AG09319 (cell line): Measurements from ENCODE around the gene RRH.
"Not testable (repeated sequence)": the region's sequence is repeated elsewhere in the genome, so short reads cannot be mapped to it uniquely, and the experiment has no call there.

Experiments
- DNase-seq: peaks from one replicate; pipeline ENCODE4 v3.0.0-alpha.2; 2010; ENCODE audit warnings: low read depth; ENCODE audit errors: extremely low read depth
- TF ChIP-seq, protein P1 (sequence below): IDR thresholded peaks from 2 replicates; pipeline ENCODE4 v1.5.1; 2011; ENCODE audit warnings: low read depth, mild to moderate bottlenecking, inconsistent platforms, low read length, moderate library complexity

Gene RRH

DNA sequence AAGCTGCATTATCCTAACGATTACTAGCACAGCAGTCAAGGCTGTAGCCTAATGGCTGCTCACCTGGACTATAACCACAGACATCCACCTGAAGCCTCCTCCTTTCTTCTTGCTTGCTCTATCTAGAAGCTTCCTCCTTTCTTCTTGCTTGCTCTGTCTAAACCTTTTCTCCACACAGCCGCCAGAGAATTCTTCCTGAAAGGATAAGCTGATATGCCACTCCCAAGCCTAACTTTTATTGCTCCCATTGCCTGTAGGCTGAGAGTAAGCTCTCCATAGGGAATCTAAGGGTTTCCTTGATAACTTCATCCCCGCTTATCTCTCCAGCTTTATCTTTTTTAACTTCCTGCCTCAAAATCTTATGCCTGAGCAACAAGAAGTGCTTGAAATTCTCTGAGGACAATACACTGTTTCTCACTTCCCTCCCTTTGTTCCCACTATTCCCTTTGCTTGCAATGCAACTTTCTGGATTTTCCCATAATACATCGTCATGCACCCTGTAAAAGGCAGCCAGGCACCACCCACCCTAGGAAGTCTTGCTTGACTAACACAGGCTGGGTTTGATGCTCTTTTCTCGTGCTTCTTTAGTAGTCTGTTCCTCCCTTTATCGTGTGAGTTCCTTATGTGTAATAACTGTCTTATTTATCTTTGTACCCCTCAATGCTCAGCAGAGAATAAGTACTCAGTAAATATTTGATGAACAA is 18.8 kb downstream of the RRH start:
- no peak for DNase-seq
- TF ChIP-seq, protein P1, sequence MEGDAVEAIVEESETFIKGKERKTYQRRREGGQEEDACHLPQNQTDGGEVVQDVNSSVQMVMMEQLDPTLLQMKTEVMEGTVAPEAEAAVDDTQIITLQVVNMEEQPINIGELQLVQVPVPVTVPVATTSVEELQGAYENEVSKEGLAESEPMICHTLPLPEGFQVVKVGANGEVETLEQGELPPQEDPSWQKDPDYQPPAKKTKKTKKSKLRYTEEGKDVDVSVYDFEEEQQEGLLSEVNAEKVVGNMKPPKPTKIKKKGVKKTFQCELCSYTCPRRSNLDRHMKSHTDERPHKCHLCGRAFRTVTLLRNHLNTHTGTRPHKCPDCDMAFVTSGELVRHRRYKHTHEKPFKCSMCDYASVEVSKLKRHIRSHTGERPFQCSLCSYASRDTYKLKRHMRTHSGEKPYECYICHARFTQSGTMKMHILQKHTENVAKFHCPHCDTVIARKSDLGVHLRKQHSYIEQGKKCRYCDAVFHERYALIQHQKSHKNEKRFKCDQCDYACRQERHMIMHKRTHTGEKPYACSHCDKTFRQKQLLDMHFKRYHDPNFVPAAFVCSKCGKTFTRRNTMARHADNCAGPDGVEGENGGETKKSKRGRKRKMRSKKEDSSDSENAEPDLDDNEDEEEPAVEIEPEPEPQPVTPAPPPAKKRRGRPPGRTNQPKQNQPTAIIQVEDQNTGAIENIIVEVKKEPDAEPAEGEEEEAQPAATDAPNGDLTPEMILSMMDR, result no peak

DNA sequence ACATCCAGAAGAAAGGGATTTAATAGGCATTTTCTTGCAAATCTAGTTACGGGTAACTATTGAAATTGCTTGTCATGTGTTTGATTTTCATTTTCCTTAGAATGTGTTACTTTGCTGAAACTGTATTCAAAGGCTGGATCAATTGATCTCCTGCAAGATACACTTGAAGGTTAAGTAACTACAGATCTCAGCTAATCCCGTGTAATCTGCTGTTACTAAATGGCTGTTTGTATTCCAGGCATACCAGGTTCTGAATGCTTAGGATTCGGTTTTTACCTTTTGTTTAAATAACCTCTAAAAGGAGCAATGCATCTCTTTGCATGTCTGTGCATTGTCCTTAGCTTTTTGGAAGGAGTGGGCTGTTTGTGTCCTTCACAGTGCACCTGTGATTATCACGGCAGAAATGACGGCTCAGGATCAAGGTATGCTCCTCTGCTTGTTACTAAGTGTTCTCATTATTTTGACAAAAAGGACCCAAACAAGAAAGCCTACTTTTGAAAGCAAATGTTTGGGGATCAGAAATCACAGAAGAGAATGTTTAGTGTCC is 20.2 kb downstream of the RRH start, which contains the start of gene LRIT3:
Gene LRIT3 (plus strand): TSS at position 212 of the 547 bp plus-strand sequence. CDS start 95 bp downstream, at position 307.
- DNase-seq, result no peak
- TF ChIP-seq, protein P1, result no peak

DNA sequence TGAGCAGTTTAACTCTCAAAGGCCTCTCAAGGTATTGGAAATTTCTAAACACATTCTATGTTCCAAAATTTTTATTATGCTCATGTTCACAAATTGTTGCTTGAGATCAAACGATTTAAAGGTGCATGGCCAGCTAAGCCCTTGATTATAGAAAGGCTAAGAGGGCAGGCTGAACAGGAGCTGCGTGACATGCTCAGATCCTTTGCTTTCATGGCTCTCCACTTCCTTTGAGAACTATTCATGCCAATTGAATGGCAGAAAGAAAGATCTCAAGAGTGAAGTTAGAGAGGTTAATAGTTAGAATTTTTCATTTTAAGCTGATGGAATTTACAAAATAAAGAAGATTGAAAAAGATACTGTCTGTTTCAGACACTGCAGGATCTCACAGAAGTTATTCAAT is 20.7 kb downstream of the RRH start:
- TF ChIP-seq, protein P1, result no peak
- DNase-seq, result no peak

DNA sequence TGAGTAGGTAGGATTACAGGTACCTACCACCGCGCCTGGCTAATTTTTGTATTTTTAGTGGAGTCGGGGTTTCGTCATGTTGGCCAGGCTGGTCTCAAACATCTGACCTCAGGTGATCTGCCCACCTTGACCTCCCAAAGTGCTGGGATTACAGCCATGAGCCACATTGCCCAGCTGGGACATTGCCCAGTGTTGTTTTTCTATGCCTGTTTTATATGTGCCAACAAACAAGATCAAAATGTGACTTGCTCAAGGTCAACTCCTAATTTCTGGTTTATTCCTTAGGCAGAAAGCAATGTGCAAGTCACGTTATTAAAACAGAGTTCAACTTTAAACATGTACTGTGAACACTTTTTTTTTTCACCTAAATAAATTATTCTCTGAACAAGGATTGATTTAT is 22.8 kb downstream of the RRH start:
- TF ChIP-seq, protein P1, result no peak
- no peak for DNase-seq

DNA sequence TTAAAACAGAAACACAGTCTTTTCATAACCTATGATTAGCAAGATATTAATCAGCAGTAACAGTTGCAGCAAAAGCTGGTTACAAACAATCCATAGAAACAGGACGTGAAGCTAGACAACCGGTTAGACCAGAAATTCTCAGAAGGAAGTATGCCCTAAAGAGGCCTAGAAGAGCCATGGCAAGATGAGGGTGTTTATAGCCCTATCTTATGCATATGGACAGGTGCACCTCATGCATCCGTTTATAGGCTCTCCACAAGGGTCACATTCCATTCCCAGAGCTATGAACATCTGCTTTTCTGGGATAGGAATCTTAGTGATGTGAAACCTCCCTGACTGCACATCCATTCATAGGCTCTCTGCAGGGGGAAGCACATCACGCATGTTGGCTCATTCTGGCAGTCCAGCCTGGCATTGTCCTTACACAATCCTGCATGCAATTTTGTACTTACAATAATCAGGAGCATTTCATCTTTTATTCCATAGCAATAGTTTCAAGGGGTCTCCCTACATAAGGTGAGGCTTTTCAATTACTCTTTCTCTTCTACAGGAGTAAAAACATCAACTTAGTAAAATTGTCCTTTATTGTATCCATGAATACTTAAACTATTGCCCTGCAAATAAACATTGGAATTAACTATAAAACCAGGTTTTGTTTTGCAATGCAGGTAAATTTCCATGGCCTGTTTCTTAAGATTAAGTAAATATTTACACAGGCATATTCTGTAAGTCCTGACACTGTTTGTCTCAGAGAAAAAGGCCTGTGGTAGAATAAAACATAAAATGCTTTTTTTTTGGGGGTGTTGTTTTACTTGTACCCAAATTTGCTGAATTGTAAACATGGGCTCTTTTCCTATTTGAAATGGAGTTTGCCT is 31.9 kb downstream of the RRH start:
- not testable (repeated sequence) for DNase-seq

DNA sequence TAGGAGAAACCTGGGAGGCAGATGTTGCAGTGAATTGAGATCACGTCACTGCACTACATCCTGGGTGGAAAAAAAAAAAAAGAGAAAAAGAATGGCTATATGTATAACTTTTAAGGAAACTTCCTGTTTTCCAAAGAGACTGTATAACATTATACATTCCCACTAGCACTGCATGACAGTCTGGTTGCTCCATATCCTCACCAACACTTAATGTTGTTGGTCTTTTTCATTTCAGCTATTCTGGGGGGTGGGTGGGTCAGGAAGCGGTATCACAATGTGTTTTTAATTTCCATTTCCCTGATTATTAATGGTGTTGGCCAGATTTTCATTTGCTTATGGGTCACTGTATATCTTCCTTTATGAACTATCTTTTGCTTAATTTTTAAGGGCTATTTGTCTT is 33.5 kb downstream of the RRH start:
- no peak for DNase-seq
- TF ChIP-seq, protein P1, result no peak

DNA sequence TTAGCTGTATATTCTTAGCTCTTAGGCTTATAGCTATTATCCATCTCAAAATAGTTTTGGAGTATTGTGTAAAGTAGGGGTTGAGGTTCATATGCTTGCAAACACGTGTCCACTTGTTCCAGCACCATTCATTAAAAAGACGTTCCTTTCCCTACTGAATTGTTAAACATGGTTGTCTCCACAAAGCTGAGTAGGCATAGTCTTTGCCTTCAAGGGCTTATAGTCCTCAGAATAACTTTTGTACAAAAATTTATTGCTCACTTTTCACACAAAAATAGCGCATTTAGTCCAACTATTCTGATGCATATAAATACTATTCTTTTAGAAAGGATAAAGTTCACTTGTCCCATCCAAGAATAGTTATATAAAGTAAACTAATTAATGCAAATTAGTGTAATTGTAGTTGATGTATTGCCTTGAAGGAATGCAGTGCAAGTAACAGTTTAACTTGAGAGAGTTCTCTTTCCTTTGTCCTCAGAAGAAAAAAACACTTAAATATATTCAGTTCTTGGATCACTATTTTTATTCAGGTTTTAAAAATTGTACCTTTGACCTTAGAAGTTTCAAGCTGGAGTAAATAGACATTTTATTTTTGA is 34.2 kb downstream of the RRH start:
- TF ChIP-seq, protein P1, result no peak
- DNase-seq, result no peak
